NCI-H774 (cell line): ENCODE results near the gene NUDT16.

Experiments
- DNase-seq: peaks from one replicate; lab custom pipeline; 2025; lab: John Stamatoyannopoulos, UW

NUDT16 gene

GRCh38 chr3:131386429-131387165 lies 5.0 kb downstream of the NUDT16 start:
- DNase-seq: no peak

- no peak for DNase-seq
Measured at GRCh38 chr3:131387796-131388489, 6.4 kb downstream of the NUDT16 start.

- DNase-seq: no peak
Measured at GRCh38 chr3:131388490-131388799, 6.9 kb downstream of the NUDT16 start.

GRCh38 chr3:131390331-131390730 lies 8.8 kb downstream of the NUDT16 start:
- DNase-seq: no peak

GRCh38 chr3:131393051-131393450 lies 11.5 kb downstream of the NUDT16 start:
- no peak for DNase-seq

GRCh38 chr3:131393868-131394267 lies 12.3 kb downstream of the NUDT16 start:
- DNase-seq: no peak

- DNase-seq: no peak
Measured at GRCh38 chr3:131394400-131394799, 12.8 kb downstream of the NUDT16 start.

- DNase-seq: no peak
Measured at GRCh38 chr3:131396170-131396569, 14.6 kb downstream of the NUDT16 start.

- DNase-seq: no peak
Measured at GRCh38 chr3:131397889-131398288, 16.3 kb downstream of the NUDT16 start.

GRCh38 chr3:131401978-131402377 lies 20.4 kb downstream of the NUDT16 start:
- no peak for DNase-seq

- no peak for DNase-seq
Measured at GRCh38 chr3:131402391-131403039, 20.9 kb downstream of the NUDT16 start.

- DNase-seq: no peak
Measured at GRCh38 chr3:131403216-131403895, 21.8 kb downstream of the NUDT16 start.

GRCh38 chr3:131405411-131405810 lies 23.8 kb downstream of the NUDT16 start:
- no peak for DNase-seq

- no peak for DNase-seq
Measured at GRCh38 chr3:131406274-131406673, 24.7 kb downstream of the NUDT16 start.

- DNase-seq: no peak
Measured at GRCh38 chr3:131417751-131418150, 36.2 kb downstream of the NUDT16 start.

GRCh38 chr3:131421301-131421700 lies 39.7 kb downstream of the NUDT16 start:
- DNase-seq: no peak

- no peak for DNase-seq
Measured at GRCh38 chr3:131421957-131422498, 40.5 kb downstream of the NUDT16 start.

- DNase-seq: no peak
Measured at GRCh38 chr3:131427226-131427625, 45.7 kb downstream of the NUDT16 start.

GRCh38 chr3:131431754-131432153 lies 50.2 kb downstream of the NUDT16 start:
- DNase-seq: no peak

- DNase-seq: no peak
Measured at GRCh38 chr3:131432441-131432840, 50.9 kb downstream of the NUDT16 start.

- no peak for DNase-seq
Measured at GRCh38 chr3:131435000-131435399, 53.4 kb downstream of the NUDT16 start.
